Karpas-422 (cell line): ENCODE data around the gene SLC27A1. TPM values are rescaled to one million over a fixed set of nuclear protein-coding genes. Genes with fewer than 3 reads are reported as not detected.

Experiments used
- DNase-seq: peaks from one replicate; pipeline ENCODE4 v3.0.0-alpha.2; 2015
- H2AFZ ChIP-seq: fragments of 200-600 bp; sonication (generic); 2 replicates; pipeline ENCODE4 v1.6.1; 2014; ENCODE audit warnings: antibody characterized with exemption, low read length, mixed read lengths
- H3K27ac ChIP-seq: fragments of 200-600 bp; sonication (generic); 2 replicates; pipeline ENCODE4 v1.5.1; 2014; ENCODE audit warnings: mild to moderate bottlenecking, low read length, moderate library complexity
- H3K27me3 ChIP-seq: fragments of 200-600 bp; sonication (generic); 2 replicates; pipeline ENCODE4 v1.6.1; 2014; ENCODE audit warnings: low read length, mixed read lengths
- H3K36me3 ChIP-seq: fragments of 200-600 bp; sonication (generic); 2 replicates; pipeline ENCODE4 v1.6.1; 2014; ENCODE audit warnings: low read length, mixed read lengths; ENCODE audit not compliant: insufficient read depth
- H3K4me1 ChIP-seq: fragments of 200-600 bp; sonication (generic); 2 replicates; pipeline ENCODE4 v1.6.1; 2014; ENCODE audit warnings: mild to moderate bottlenecking, low read length, mixed read lengths
- H3K4me2 ChIP-seq: fragments of 200-600 bp; sonication (generic); 2 replicates; pipeline ENCODE4 v1.6.1; 2014; ENCODE audit warnings: low read length, low read depth, mild to moderate bottlenecking; ENCODE audit not compliant: poor library complexity, severe bottlenecking
- H3K4me3 ChIP-seq: fragments of 200-600 bp; sonication (generic); 2 replicates; pipeline ENCODE4 v1.5.1; 2014; ENCODE audit warnings: mild to moderate bottlenecking, antibody characterized with exemption, low read length, mixed read lengths
- H3K79me2 ChIP-seq: fragments of 200-600 bp; sonication (generic); 2 replicates; pipeline ENCODE4 v1.6.1; 2014; ENCODE audit warnings: mild to moderate bottlenecking, low read length, mixed read lengths
- H3K9ac ChIP-seq: fragments of 200-600 bp; sonication (generic); 2 replicates; pipeline ENCODE4 v1.6.0; 2014; ENCODE audit warnings: low read length
- H3K9me2 ChIP-seq: fragments of 200-600 bp; sonication (generic), shearing (Covaris generic); replicated peaks from 2 replicates; pipeline ENCODE4 v1.6.0; 2014; ENCODE audit warnings: mild to moderate bottlenecking, low read length, moderate library complexity; ENCODE audit not compliant: insufficient read depth
- H3K9me3 ChIP-seq: fragments of 300-700, 200-600 bp; sonication (generic); 2 replicates; pipeline ENCODE4 v1.6.1; 2014; ENCODE audit warnings: low read length, mixed read lengths
- H4K20me1 ChIP-seq: fragments of 200-600 bp; sonication (generic); 2 replicates; pipeline ENCODE4 v1.6.1; 2014; ENCODE audit warnings: mild to moderate bottlenecking, antibody characterized with exemption, low read length, low read depth; ENCODE audit not compliant: insufficient read depth
- total RNA-seq: library from RNA; depleted of rRNA; stranded (reverse); fragments of >200 nt; shearing (Covaris generic); gene quantifications from 2 replicates; pipeline ENCODE4 v1.2.3, GENCODE V29; 2014; ENCODE audit warnings: low replicate concordance

SLC27A1 gene
- total RNA-seq, 1 experiment from 2014 or later = 4.0 TPM

GRCh38 chr19:17529239-17530158 is 59.2 kb downstream of the SLC27A1 start:
- H2AFZ ChIP-seq = no peak overlapping the region
- H3K4me3 ChIP-seq = no peak overlapping the region
- H4K20me1 ChIP-seq = no peaks in the 10 kb centered on the region
- no peak for DNase-seq
- peaks cover 4% of the 10 kb centered on the region; the same call in 1 of the 2 replicates for H3K27me3 ChIP-seq
- no peaks in the 10 kb centered on the region for H3K9me3 ChIP-seq
- H3K9me2 ChIP-seq = no peaks in the 10 kb centered on the region
- peaks cover 13% of the 10 kb centered on the region for H3K4me1 ChIP-seq
- H3K4me2 ChIP-seq = no peak overlapping the region
- no peaks in the 10 kb centered on the region for H3K79me2 ChIP-seq
- no peak overlapping the region for H3K9ac ChIP-seq
- H3K27ac ChIP-seq = no peak overlapping the region
- H3K36me3 ChIP-seq = no peaks in the 10 kb centered on the region

GRCh38 chr19:17530586-17530985 is 60.3 kb downstream of the SLC27A1 start:
- Histone ChIP-seq H4K20me1 (no peaks in the 10 kb centered on the region), H3K9me2 (no peaks in the 10 kb centered on the region), H3K9ac (no peak overlapping the region), H3K4me1 (peaks cover 13% of the 10 kb centered on the region), H3K79me2 (no peaks in the 10 kb centered on the region), H3K36me3 (no peaks in the 10 kb centered on the region), H3K4me3 (no peak overlapping the region), H2AFZ (no peak overlapping the region), H3K27me3 (peaks cover 4% of the 10 kb centered on the region; the same call in 1 of the 2 replicates), H3K4me2 (no peak overlapping the region), H3K9me3 (no peaks in the 10 kb centered on the region), H3K27ac (no peak overlapping the region)
- DNase-seq = no peak

GRCh38 chr19:17532116-17532515 is 61.8 kb downstream of the SLC27A1 start:
- Histone ChIP-seq H3K9me2 (no peaks in the 10 kb centered on the region), H3K27me3 (peaks cover 4% of the 10 kb centered on the region; the same call in 1 of the 2 replicates), H3K4me2 (no peak overlapping the region), H3K4me1 (peaks cover 3% of the 10 kb centered on the region), H3K27ac (no peak overlapping the region), H2AFZ (no peak overlapping the region), H3K4me3 (no peak overlapping the region), H3K79me2 (no peaks in the 10 kb centered on the region), H3K9me3 (no peaks in the 10 kb centered on the region), H3K9ac (no peak overlapping the region), H3K36me3 (no peaks in the 10 kb centered on the region), H4K20me1 (no peaks in the 10 kb centered on the region)
- no peak for DNase-seq

- Histone ChIP-seq H2AFZ (no peak overlapping the region), H3K4me3 (no peak overlapping the region), H3K36me3 (no peaks in the 10 kb centered on the region), H4K20me1 (no peaks in the 10 kb centered on the region), H3K9me3 (no peaks in the 10 kb centered on the region), H3K27ac (no peak overlapping the region), H3K27me3 (peaks cover 4% of the 10 kb centered on the region; the same call in 1 of the 2 replicates), H3K9ac (no peak overlapping the region), H3K79me2 (no peaks in the 10 kb centered on the region), H3K4me2 (no peak overlapping the region), H3K9me2 (no peaks in the 10 kb centered on the region), H3K4me1 (no peaks in the 10 kb centered on the region)
- DNase-seq = no peak
These were observed 62.2 kb downstream of the SLC27A1 start for GRCh38 chr19:17532557-17532956.

GRCh38 chr19:17534767-17535166 is 64.4 kb downstream of the SLC27A1 start:
- no peaks in the 10 kb centered on the region for H3K36me3 ChIP-seq

GRCh38 chr19:17536955-17537354 is 66.6 kb downstream of the SLC27A1 start:
- no peak overlapping the region for H2AFZ ChIP-seq
- no peak overlapping the region for H3K4me3 ChIP-seq
- no peaks in the 10 kb centered on the region for H3K79me2 ChIP-seq
- no peaks in the 10 kb centered on the region for H3K9me3 ChIP-seq
- no peak overlapping the region for H3K9ac ChIP-seq
- no peaks in the 10 kb centered on the region for H3K9me2 ChIP-seq
- H4K20me1 ChIP-seq = no peaks in the 10 kb centered on the region
- no peak for DNase-seq
- no peak overlapping the region for H3K4me2 ChIP-seq
- H3K36me3 ChIP-seq = no peaks in the 10 kb centered on the region
- H3K4me1 ChIP-seq = peaks cover 10% of the 10 kb centered on the region
- no peaks in the 10 kb centered on the region for H3K27me3 ChIP-seq
- no peak overlapping the region for H3K27ac ChIP-seq

More at GRCh38 chr19:17534767-17535166, 64.4 kb downstream of the SLC27A1 start:
- Histone ChIP-seq H3K9ac (no peak overlapping the region), H3K27ac (no peak overlapping the region), H3K4me2 (no peak overlapping the region), H4K20me1 (no peaks in the 10 kb centered on the region), H3K79me2 (no peaks in the 10 kb centered on the region), H3K9me2 (no peaks in the 10 kb centered on the region), H3K4me1 (peaks cover 10% of the 10 kb centered on the region), H2AFZ (no peak overlapping the region), H3K9me3 (no peaks in the 10 kb centered on the region), H3K27me3 (no peaks in the 10 kb centered on the region), H3K4me3 (no peak overlapping the region)
- DNase-seq = no peak

GRCh38 chr19:17538684-17539237 is 68.4 kb downstream of the SLC27A1 start:
- Histone ChIP-seq H3K27ac (no peak overlapping the region), H2AFZ (no peak overlapping the region), H3K36me3 (no peaks in the 10 kb centered on the region)

More at GRCh38 chr19:17538684-17539237, 68.4 kb downstream of the SLC27A1 start:
- H3K27me3 ChIP-seq = no peaks in the 10 kb centered on the region
- H3K9me2 ChIP-seq = no peaks in the 10 kb centered on the region
- H4K20me1 ChIP-seq = no peaks in the 10 kb centered on the region
- peaks cover 10% of the 10 kb centered on the region for H3K4me1 ChIP-seq
- H3K4me3 ChIP-seq = peak overlapping the region; percentile 17; the same call in 1 of the 2 replicates
- peak overlapping the region; percentile 56 for H3K4me2 ChIP-seq
- no peaks in the 10 kb centered on the region for H3K9me3 ChIP-seq
- DNase-seq = peak; percentile 72
- H3K9ac ChIP-seq = no peak overlapping the region
- no peaks in the 10 kb centered on the region for H3K79me2 ChIP-seq
